ENCODE results near the gene ITIH4. TPM values are rescaled to one million over a fixed set of nuclear protein-coding genes. Genes with fewer than 3 reads are reported as not detected.
A peak's percentile ranks its signal among the peaks of the same experiment; 100 is the strongest.

Gene ITIH4
- total RNA-seq, 1 donor from 2014 or later = 2.8 TPM

DNA sequence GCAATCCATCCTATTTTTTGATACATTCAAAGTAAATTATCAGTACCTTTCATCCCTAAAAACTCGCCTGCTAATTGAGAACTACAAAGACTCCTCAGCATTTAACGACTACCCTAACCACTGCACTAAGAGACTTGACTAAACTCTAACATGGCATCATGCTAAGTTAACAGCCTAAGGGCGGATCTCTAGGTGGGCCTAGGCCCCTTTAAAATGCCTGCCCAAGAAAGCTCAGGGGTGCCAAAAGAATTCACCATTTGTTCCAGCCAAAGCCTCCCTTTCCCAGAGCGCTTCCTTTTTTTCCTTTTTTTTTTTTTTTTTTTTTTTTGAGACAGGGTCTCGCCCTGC is 59.2 kb downstream of the ITIH4 start:
- Histone ChIP-seq H3K4me1 (ENCODE audit: insufficient read depth, low read length) (peaks cover 9% of the 10 kb centered on the region), H3K79me2 (ENCODE audit: insufficient read depth, low read length) (peaks cover 29% of the 10 kb centered on the region), H3K4me3 (ENCODE audit: insufficient read depth, low read depth, low read length) (peak overlapping the region; percentile 84), H3K9me3 (ENCODE audit: insufficient read depth, low read depth, low read length) (no peaks in the 10 kb centered on the region), H2AFZ (ENCODE audit: low read depth, low read length) (peak overlapping the region; percentile 98), H3K9ac (ENCODE audit: low read length) (peak overlapping the region; percentile 86), H3K36me3 (ENCODE audit: insufficient read depth, low read length) (peaks cover 3% of the 10 kb centered on the region), H3K4me2 (ENCODE audit: low read length) (peak overlapping the region; percentile 95), H3K27me3 (ENCODE audit: insufficient read depth, low read length) (no peaks in the 10 kb centered on the region), H3K27ac (ENCODE audit: low read depth, low read length) (peak overlapping the region; percentile 65), H4K20me1 (ENCODE audit: insufficient read depth, low read length) (no peaks in the 10 kb centered on the region)
- no peak for TF ChIP-seq EZH2 (IDR thresholded peaks at IDR 0.05; ENCODE audit: insufficient read depth, low read length)
- TF ChIP-seq, protein P1, sequence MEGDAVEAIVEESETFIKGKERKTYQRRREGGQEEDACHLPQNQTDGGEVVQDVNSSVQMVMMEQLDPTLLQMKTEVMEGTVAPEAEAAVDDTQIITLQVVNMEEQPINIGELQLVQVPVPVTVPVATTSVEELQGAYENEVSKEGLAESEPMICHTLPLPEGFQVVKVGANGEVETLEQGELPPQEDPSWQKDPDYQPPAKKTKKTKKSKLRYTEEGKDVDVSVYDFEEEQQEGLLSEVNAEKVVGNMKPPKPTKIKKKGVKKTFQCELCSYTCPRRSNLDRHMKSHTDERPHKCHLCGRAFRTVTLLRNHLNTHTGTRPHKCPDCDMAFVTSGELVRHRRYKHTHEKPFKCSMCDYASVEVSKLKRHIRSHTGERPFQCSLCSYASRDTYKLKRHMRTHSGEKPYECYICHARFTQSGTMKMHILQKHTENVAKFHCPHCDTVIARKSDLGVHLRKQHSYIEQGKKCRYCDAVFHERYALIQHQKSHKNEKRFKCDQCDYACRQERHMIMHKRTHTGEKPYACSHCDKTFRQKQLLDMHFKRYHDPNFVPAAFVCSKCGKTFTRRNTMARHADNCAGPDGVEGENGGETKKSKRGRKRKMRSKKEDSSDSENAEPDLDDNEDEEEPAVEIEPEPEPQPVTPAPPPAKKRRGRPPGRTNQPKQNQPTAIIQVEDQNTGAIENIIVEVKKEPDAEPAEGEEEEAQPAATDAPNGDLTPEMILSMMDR (IDR thresholded peaks at IDR 0.05; ENCODE audit: insufficient read depth, low read depth, low read length) = no peak
- no peaks in the 10 kb centered on the region for H3K9me3 Mint-ChIP-seq (ENCODE audit: unreplicated experiment)
- no peak for DNase-seq (ENCODE audit: low read depth)
- H3K4me1 Mint-ChIP-seq (ENCODE audit: low read depth, unreplicated experiment) = peaks cover 7% of the 10 kb centered on the region
- H3K27ac Mint-ChIP-seq (ENCODE audit: unreplicated experiment) = peak overlapping the region; percentile 65
- H3K4me3 Mint-ChIP-seq (ENCODE audit: unreplicated experiment) = peak overlapping the region; percentile 99
- H3K36me3 Mint-ChIP-seq (ENCODE audit: low read depth, unreplicated experiment) = no peaks in the 10 kb centered on the region
- no peak for FAIRE-seq
- peaks cover 14% of the 10 kb centered on the region for H3K27me3 Mint-ChIP-seq (ENCODE audit: low read depth, unreplicated experiment)

DNA sequence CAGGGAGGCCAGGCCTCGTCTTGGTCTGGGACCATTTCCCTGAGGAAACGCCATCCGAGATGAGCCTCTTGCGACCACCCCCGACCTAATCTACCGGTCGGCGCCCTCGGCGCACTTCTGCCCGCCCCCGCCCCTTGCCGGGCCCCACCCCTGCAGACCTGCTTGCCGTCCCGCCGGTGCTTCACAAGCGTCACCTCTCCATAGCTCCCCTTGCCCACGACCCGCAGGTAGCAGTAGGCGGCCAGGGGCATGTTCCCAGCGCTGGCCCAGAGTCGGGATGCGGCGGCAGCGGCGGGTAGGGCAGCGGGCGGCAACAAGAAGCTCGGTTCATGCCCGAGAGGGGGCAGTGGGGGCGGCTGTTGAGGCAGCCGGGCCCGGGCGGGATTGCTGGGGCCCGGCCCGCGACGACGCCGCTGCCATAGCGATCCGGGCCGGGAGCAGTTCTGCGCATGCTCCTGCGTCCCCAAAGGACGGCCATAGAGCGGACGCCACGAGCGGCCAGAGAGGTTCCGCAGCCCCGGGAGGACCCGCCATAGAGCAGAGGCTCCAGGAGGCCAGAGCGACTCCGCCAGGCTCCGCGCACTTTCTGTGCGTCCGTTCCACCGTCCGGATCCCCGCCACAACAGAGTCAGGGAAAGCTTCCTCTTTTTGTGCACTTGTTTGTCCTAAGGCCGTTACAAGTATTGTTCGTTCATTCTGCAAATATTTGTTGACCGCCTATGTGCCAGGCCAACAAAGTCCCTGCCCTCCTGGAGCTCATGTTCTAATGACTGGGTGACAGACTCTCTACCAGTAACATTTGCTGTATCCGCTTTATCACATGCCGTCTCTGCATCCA is 59.8 kb downstream of the ITIH4 start, which contains the start of gene NEK4:
NEK4 (minus strand) TSS at position 445 of the 838 bp plus-strand sequence; CDS start at position 251, 194 bp downstream.
- no peaks in the 10 kb centered on the region for H3K27me3 ChIP-seq (ENCODE audit: insufficient read depth, low read length)
- H3K27ac ChIP-seq (ENCODE audit: low read depth, low read length) = peak within 1 kb of the TSS; percentile 65
- peak; percentile 66 for DNase-seq (ENCODE audit: low read depth)
- Mint-ChIP-seq H3K36me3 (ENCODE audit: low read depth, unreplicated experiment) (peaks cover 2% of the 10 kb centered on the region), H3K27me3 (ENCODE audit: low read depth, unreplicated experiment) (peaks cover 11% of the 10 kb centered on the region), H3K9me3 (ENCODE audit: unreplicated experiment) (no peaks in the 10 kb centered on the region), H3K4me1 (ENCODE audit: low read depth, unreplicated experiment) (peaks cover 7% of the 10 kb centered on the region), H3K27ac (ENCODE audit: unreplicated experiment) (peak within 1 kb of the TSS; percentile 65), H3K4me3 (ENCODE audit: unreplicated experiment) (peak within 1 kb of the TSS; percentile 99)
- peaks cover 29% of the 10 kb centered on the region for H3K79me2 ChIP-seq (ENCODE audit: insufficient read depth, low read length)
- peak within 1 kb of the TSS; percentile 84 for H3K4me3 ChIP-seq (ENCODE audit: insufficient read depth, low read depth, low read length)
- H3K9ac ChIP-seq (ENCODE audit: low read length) = peak within 1 kb of the TSS; percentile 86
- peaks cover 8% of the 10 kb centered on the region for H3K36me3 ChIP-seq (ENCODE audit: insufficient read depth, low read length)
- peak within 1 kb of the TSS; percentile 95 for H3K4me2 ChIP-seq (ENCODE audit: low read length)
- no peak for FAIRE-seq
- H3K9me3 ChIP-seq (ENCODE audit: insufficient read depth, low read depth, low read length) = no peaks in the 10 kb centered on the region
- peak within 1 kb of the TSS; percentile 98 for H2AFZ ChIP-seq (ENCODE audit: low read depth, low read length)
- no peak for TF ChIP-seq EZH2 (IDR thresholded peaks at IDR 0.05; ENCODE audit: insufficient read depth, low read length)
- TF ChIP-seq, protein P1 (IDR thresholded peaks at IDR 0.05; ENCODE audit: insufficient read depth, low read depth, low read length) = no peak
- peaks cover 9% of the 10 kb centered on the region for H3K4me1 ChIP-seq (ENCODE audit: insufficient read depth, low read length)
- H4K20me1 ChIP-seq (ENCODE audit: insufficient read depth, low read length) = no peaks in the 10 kb centered on the region

Data from astrocyte (in vitro differentiated cells and primary cell).